SK-N-SH treated with all-trans-retinoic acid at 6 μM for 48 hours (cell line): ENCODE data around the gene LY86.

ENCODE experiments used
- ATAC-seq: fragments of 200-7000 bp; cut with Tn5 transposase; 3 replicates; pipeline ENCODE4 v1.9.1; 2020; ENCODE audit warnings: mild to moderate bottlenecking, moderate library complexity
- ARNTL ChIP-seq: fragments of 450-650 bp; formaldehyde crosslinking; IDR thresholded peaks from 2 replicates; pipeline ENCODE4 v1.5.0; 2020; ENCODE audit warnings: low read depth, mild to moderate bottlenecking, moderate library complexity, borderline replicate concordance
- CSDC2 ChIP-seq: fragments of 250-450 bp; sonication (Bioruptor Pico); IDR thresholded peaks from 2 replicates; pipeline ENCODE4 v1.5.0; 2020; ENCODE audit warnings: mild to moderate bottlenecking, moderate library complexity
- ESRRG ChIP-seq: fragments of 250-450 bp; sonication (Bioruptor Pico); IDR thresholded peaks from 2 replicates; pipeline ENCODE4 v1.6.1; 2021; ENCODE audit warnings: mild to moderate bottlenecking
- GLIS3 ChIP-seq: fragments of 250-450 bp; sonication (Bioruptor Pico); IDR thresholded peaks from 2 replicates; pipeline ENCODE4 v1.5.0; 2020; ENCODE audit warnings: mild to moderate bottlenecking, moderate library complexity
- OSR1 ChIP-seq: fragments of 250-450 bp; sonication (Bioruptor Pico); IDR thresholded peaks from 2 replicates; pipeline ENCODE4 v1.8.0; 2022; ENCODE audit warnings: moderate library complexity, mild to moderate bottlenecking, inconsistent platforms
- PPARA ChIP-seq: fragments of 250-450 bp; sonication (Bioruptor Pico); IDR thresholded peaks from 2 replicates; pipeline ENCODE4 v1.5.0; 2020; ENCODE audit warnings: mild to moderate bottlenecking, borderline replicate concordance
- RARB ChIP-seq: fragments of 250-450 bp; sonication (Bioruptor Pico); IDR thresholded peaks from 2 replicates; pipeline ENCODE4 v1.8.0; 2021; ENCODE audit warnings: mild to moderate bottlenecking, moderate library complexity
- SNAI2 ChIP-seq: fragments of 250-450 bp; sonication (Bioruptor Pico); IDR thresholded peaks from 2 replicates; pipeline ENCODE4 v1.5.0; 2020; ENCODE audit warnings: mild to moderate bottlenecking, moderate library complexity
- TCF4 ChIP-seq: fragments of 250-450 bp; sonication (Bioruptor Pico); IDR thresholded peaks from 2 replicates; pipeline ENCODE4 v1.8.0; 2021; ENCODE audit warnings: mild to moderate bottlenecking, moderate library complexity, borderline replicate concordance
- TOX ChIP-seq: fragments of 250-450 bp; sonication (Bioruptor Pico); IDR thresholded peaks from 2 replicates; pipeline ENCODE4 v1.8.0; 2021; ENCODE audit warnings: mild to moderate bottlenecking, moderate library complexity, borderline replicate concordance
- ZC3H10 ChIP-seq: fragments of 250-450 bp; sonication (Bioruptor Pico); IDR thresholded peaks from 2 replicates; pipeline ENCODE4 v1.5.1; 2021; ENCODE audit warnings: mild to moderate bottlenecking, moderate library complexity
- ZFP3 ChIP-seq: fragments of 250-450 bp; sonication (Bioruptor Pico); IDR thresholded peaks from 2 replicates; pipeline ENCODE4 v1.5.0; 2020; ENCODE audit warnings: mild to moderate bottlenecking, moderate library complexity
- ZFP30 ChIP-seq: fragments of 450-650 bp; formaldehyde crosslinking; IDR thresholded peaks from 2 replicates; pipeline ENCODE4 v1.5.0; 2022; ENCODE audit warnings: mild to moderate bottlenecking, moderate library complexity
- ZNF565 ChIP-seq: fragments of 450-650 bp; formaldehyde crosslinking; conservative IDR thresholded peaks from 2 replicates; pipeline ENCODE4 v1.5.0; 2020; ENCODE audit warnings: low read depth, mild to moderate bottlenecking, moderate library complexity
- ZNF70 ChIP-seq: fragments of 450-650 bp; formaldehyde crosslinking; IDR thresholded peaks from 2 replicates; pipeline ENCODE4 v1.5.0; 2020; ENCODE audit warnings: mild to moderate bottlenecking, moderate library complexity
- ZNF8 ChIP-seq: fragments of 450-650 bp; formaldehyde crosslinking; IDR thresholded peaks from 2 replicates; pipeline ENCODE4 v1.5.0; 2020; ENCODE audit warnings: mild to moderate bottlenecking, moderate library complexity
- TF ChIP-seq, protein P1 (sequence below): fragments of 250-450 bp; sonication (Bioruptor Pico); IDR thresholded peaks from 2 replicates; pipeline ENCODE4 v1.8.0; 2020; ENCODE audit warnings: mild to moderate bottlenecking, moderate library complexity, borderline replicate concordance
- TF ChIP-seq, protein P2 (sequence below): fragments of 250-450 bp; sonication (Bioruptor Pico); IDR thresholded peaks from 2 replicates; pipeline ENCODE4 v1.8.0; 2021; ENCODE audit warnings: low read depth, mild to moderate bottlenecking, moderate library complexity, borderline replicate concordance
- TF ChIP-seq, protein P3 (sequence below): fragments of 250-450 bp; sonication (Bioruptor Pico); IDR thresholded peaks from 2 replicates; pipeline ENCODE4 v1.5.1; 2020; ENCODE audit warnings: low read depth, mild to moderate bottlenecking, moderate library complexity
- TF ChIP-seq, protein P4 (sequence below): fragments of 250-450 bp; sonication (Bioruptor Pico); IDR thresholded peaks from 2 replicates; pipeline ENCODE4 v1.5.0; 2020; ENCODE audit warnings: mild to moderate bottlenecking, moderate library complexity

Gene LY86

DNA sequence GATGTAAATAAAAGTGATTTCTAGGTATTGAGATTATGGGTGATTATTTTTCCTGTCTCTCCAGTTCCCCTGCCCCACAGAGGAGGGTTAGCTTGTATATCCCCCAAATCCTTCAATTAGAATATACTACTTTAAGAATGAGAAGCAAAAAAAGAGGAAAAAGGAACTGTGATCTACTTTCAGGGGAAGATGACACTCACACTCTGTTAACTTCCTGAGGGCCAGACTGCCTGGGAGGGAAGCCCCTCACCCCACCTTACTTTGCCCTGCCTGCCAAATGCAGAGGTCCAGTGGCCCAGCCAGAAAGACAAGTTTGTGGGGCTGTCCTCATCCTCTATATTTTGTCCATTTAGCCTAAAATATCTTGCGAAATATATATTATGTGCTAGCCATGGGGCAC, 9.2 kb upstream of the LY86 start (continued):
- TF ChIP-seq, protein P1, sequence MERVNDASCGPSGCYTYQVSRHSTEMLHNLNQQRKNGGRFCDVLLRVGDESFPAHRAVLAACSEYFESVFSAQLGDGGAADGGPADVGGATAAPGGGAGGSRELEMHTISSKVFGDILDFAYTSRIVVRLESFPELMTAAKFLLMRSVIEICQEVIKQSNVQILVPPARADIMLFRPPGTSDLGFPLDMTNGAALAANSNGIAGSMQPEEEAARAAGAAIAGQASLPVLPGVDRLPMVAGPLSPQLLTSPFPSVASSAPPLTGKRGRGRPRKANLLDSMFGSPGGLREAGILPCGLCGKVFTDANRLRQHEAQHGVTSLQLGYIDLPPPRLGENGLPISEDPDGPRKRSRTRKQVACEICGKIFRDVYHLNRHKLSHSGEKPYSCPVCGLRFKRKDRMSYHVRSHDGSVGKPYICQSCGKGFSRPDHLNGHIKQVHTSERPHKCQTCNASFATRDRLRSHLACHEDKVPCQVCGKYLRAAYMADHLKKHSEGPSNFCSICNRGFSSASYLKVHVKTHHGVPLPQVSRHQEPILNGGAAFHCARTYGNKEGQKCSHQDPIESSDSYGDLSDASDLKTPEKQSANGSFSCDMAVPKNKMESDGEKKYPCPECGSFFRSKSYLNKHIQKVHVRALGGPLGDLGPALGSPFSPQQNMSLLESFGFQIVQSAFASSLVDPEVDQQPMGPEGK (CRISPR knock-in tag) = no peak
- TF ChIP-seq ARNTL (CRISPR knock-in tag) (no peak), ZNF8 (CRISPR knock-in tag) (no peak), ZC3H10 (CRISPR knock-in tag) (no peak), ZNF565 (CRISPR knock-in tag) (no peak), ESRRG (CRISPR knock-in tag) (no peak)

DNA sequence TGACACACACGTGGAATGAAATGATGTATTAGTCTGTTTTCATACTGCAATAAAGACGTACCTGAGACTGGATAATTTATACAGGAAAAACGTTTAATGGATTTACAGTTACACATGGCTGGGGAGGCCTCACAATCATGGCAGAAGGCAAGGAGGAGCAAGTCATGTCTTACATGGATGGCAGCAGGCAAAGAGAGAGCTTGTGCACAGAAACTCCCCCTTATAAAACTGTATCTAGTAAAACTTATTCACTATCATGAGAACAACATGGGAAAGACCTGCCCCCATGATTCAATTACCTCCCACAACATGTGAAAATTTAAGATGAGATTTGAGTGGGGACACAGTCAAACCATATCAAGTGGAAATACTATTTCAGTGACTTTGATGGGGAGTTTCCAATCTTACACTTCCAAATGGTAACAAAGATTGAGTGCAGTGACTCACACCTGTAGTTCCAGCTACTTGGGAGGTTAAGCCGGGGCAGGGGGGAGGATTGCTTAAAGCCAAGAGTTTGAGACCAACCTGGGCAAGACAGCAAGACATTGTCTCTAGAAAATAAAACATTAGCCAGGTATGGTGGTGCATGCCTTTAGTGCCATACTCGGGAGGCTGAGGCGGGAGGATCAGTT, 8.2 kb upstream of the LY86 start:
- no peak for ATAC-seq
- TF ChIP-seq RARB (CRISPR knock-in tag) (no peak), ZNF8 (CRISPR knock-in tag) (no peak), ZFP3 (CRISPR knock-in tag) (no peak), CSDC2 (no peak), PPARA (CRISPR knock-in tag) (no peak), TOX (CRISPR knock-in tag) (no peak), SNAI2 (CRISPR knock-in tag) (no peak), ZFP30 (no peak)
- TF ChIP-seq, protein P1 (CRISPR knock-in tag) = no peak
- TF ChIP-seq, protein P2, sequence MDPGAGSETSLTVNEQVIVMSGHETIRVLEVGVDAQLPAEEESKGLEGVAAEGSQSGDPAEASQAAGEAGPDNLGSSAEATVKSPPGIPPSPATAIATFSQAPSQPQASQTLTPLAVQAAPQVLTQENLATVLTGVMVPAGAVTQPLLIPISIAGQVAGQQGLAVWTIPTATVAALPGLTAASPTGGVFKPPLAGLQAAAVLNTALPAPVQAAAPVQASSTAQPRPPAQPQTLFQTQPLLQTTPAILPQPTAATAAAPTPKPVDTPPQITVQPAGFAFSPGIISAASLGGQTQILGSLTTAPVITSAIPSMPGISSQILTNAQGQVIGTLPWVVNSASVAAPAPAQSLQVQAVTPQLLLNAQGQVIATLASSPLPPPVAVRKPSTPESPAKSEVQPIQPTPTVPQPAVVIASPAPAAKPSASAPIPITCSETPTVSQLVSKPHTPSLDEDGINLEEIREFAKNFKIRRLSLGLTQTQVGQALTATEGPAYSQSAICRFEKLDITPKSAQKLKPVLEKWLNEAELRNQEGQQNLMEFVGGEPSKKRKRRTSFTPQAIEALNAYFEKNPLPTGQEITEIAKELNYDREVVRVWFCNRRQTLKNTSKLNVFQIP (CRISPR knock-in tag) = no peak

DNA sequence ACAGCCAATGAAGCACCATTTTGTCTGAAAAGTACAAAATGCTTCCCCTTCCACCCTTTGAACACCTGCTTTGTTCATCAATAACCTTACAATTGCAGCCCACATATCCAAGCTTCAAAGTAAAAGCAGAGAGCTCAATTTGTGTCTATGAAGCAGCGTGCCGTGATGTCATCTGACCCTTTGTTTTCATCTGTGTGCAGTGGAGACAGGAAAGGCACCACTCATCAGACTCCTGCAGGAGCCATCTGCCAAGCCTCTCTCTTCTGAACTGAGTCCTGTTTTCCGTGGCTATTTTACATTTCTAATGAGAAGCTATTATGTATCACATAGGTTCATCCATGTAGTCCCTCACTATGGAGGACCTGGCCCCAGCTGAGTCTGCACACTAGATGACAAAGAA, 7.5 kb upstream of the LY86 start:
- no peak for ATAC-seq

DNA sequence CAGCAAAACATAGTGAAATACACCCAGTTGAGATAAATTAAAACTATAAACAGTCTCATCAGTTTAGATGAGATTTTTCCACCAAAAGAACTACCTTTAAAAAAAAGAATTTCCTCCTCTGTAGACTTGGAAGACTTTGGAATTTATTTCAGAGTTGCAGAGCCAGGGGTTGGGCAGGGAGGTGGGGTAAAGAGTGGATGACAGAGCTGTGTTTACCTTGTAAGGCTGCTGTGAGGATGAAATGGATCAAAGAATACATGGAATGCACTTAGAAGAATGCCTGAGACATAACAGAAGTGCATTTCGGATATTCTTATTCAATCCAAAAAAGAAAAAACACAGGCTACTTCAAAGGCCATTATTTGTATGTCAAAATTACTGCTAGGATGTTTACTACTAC, 6.4 kb upstream of the LY86 start:
- no peak for ATAC-seq
- TF ChIP-seq TCF4 (CRISPR knock-in tag) = no peak
- TF ChIP-seq OSR1 = no peak
- TF ChIP-seq RARB (CRISPR knock-in tag) = no peak
- TF ChIP-seq ZNF70 (CRISPR knock-in tag) = no peak
- TF ChIP-seq, protein P3, sequence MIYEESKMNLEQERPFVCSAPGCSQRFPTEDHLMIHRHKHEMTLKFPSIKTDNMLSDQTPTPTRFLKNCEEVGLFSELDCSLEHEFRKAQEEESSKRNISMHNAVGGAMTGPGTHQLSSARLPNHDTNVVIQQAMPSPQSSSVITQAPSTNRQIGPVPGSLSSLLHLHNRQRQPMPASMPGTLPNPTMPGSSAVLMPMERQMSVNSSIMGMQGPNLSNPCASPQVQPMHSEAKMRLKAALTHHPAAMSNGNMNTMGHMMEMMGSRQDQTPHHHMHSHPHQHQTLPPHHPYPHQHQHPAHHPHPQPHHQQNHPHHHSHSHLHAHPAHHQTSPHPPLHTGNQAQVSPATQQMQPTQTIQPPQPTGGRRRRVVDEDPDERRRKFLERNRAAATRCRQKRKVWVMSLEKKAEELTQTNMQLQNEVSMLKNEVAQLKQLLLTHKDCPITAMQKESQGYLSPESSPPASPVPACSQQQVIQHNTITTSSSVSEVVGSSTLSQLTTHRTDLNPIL (CRISPR knock-in tag) = no peak
- TF ChIP-seq, protein P4, sequence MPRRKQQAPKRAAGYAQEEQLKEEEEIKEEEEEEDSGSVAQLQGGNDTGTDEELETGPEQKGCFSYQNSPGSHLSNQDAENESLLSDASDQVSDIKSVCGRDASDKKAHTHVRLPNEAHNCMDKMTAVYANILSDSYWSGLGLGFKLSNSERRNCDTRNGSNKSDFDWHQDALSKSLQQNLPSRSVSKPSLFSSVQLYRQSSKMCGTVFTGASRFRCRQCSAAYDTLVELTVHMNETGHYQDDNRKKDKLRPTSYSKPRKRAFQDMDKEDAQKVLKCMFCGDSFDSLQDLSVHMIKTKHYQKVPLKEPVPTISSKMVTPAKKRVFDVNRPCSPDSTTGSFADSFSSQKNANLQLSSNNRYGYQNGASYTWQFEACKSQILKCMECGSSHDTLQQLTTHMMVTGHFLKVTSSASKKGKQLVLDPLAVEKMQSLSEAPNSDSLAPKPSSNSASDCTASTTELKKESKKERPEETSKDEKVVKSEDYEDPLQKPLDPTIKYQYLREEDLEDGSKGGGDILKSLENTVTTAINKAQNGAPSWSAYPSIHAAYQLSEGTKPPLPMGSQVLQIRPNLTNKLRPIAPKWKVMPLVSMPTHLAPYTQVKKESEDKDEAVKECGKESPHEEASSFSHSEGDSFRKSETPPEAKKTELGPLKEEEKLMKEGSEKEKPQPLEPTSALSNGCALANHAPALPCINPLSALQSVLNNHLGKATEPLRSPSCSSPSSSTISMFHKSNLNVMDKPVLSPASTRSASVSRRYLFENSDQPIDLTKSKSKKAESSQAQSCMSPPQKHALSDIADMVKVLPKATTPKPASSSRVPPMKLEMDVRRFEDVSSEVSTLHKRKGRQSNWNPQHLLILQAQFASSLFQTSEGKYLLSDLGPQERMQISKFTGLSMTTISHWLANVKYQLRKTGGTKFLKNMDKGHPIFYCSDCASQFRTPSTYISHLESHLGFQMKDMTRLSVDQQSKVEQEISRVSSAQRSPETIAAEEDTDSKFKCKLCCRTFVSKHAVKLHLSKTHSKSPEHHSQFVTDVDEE (CRISPR knock-in tag) = no peak
- no peak for TF ChIP-seq ZFP3 (CRISPR knock-in tag)
- TF ChIP-seq PPARA (CRISPR knock-in tag) = no peak
- no peak for TF ChIP-seq ZNF565 (CRISPR knock-in tag)
- TF ChIP-seq SNAI2 (CRISPR knock-in tag) = no peak
- no peak for TF ChIP-seq GLIS3 (CRISPR knock-in tag)
- no peak for TF ChIP-seq ZNF8 (CRISPR knock-in tag)

More for the DNA sequence above, 7.5 kb upstream of the LY86 start:
- TF ChIP-seq ARNTL (CRISPR knock-in tag) = no peak
- TF ChIP-seq ZNF8 (CRISPR knock-in tag) = no peak
- TF ChIP-seq OSR1 = no peak
- TF ChIP-seq TCF4 (CRISPR knock-in tag) = no peak
- TF ChIP-seq, protein P4 (CRISPR knock-in tag) = no peak
- TF ChIP-seq, all 23 proteins: peak for 0
